Stimulated activated CD8-positive, alpha-beta memory T cell treated with anti-CD3 and anti-CD28 coated beads, Interleukin-4, amount 100 ng/mL, for 48 hours (primary cell): ENCODE results near the gene GATAD2A.

Source experiments
- DNase-seq: peaks from one replicate; pipeline ENCODE4 v3.0.0-alpha.2; 2020

The GATAD2A gene

DNA sequence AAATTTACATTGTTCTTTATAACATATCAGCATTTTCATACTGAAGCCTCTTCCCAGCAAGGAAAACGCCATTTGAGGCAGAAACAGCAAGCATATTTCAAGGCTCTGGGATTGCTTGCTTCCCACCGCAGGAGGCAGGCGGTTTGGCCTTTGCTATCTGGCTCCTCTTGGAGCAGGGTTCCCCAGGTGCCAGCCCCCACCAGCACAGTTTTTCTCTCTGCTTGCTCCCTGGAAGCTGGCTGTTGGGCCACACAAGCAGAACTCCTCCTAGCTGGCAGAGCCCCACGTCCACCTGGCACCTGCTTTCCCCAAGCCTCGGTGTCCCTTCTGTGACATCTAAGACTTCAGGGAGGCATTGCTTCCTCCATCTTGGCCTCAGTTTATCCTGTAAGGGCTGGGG lies 16.7 kb downstream of the GATAD2A start:
- DNase-seq: no peak

DNA sequence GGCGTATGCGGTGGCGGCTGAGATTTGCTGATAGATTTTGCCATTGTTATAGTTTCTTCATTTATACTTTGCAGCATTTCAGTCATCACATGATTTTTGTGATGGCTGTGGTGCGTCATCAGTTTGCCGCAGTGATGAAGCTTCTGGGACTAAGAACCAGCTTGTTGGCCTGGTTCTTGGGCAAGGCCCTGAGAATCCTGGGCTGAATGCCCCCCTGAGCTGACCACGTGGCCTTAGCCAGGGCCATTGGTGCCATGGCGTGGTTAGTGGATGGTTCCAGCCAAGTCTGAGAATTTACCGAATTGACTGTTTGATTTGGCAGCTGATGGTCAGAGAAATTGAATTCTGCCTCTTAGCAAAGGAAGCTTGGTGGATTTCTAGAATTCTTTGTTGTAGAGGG lies 17.8 kb downstream of the GATAD2A start:
- no peak for DNase-seq

DNA sequence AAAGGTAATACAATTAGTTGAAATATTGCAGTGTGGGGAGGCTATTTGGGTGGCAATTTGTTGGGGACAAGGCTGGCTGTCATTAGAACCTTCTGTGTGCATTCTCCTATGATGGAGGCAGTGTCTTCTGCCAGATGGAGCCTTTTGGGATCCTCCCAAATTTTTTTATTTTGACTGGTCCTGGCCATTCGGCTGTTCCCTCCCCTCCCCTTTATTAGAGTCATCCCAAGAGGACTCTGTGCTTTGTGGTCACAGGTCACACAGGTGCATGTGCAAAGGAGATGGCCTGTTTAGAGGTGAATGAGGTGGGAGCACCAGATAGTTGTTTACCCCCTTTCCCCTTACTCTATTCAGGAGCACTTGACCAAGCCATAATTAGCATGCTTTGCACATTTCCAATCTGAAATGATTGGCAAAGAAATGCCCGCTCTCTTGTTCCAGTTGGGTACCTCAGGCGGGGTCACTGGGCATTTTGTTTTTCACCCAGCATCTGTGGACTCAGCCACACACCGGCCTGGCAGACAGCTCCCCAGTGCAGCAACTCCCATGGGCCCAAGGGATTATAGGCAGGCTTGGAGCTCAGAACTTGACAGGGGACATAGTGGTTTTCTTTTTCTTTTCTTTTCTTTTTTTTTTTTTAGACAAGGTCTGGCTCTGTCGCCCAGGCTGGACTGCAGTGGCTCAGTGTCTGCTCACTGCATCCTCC lies 19.8 kb downstream of the GATAD2A start:
- DNase-seq: no peak

GRCh38 chr19:19426216-19426615 lies 20.7 kb downstream of the GATAD2A start:
- no peak for DNase-seq

- DNase-seq: no peak
Measured at GRCh38 chr19:19426799-19427198, 21.3 kb downstream of the GATAD2A start.

DNA sequence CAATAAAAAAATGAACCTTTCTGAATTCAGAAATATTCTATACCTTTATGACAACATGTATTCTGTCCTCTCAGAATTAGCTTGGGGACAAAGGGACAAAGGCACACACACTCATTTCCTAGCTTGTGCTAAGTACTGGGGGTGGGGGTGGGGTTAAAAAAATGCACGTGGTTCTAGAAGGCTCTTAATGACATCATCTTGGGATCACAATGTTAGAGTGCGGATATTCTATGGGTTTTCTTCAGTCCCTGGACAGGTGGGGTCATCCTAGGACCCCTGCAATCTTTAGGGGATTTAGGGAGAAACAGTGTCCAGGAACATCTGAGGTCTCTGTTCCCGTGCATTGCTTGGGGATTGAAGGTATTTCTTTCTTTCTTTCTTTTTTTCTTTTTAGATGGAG lies 21.8 kb downstream of the GATAD2A start:
- no peak for DNase-seq

GRCh38 chr19:19427944-19428343 lies 22.5 kb downstream of the GATAD2A start:
- DNase-seq: no peak

GRCh38 chr19:19428746-19429145 lies 23.3 kb downstream of the GATAD2A start:
- DNase-seq: no peak

GRCh38 chr19:19429361-19429760 lies 23.9 kb downstream of the GATAD2A start:
- no peak for DNase-seq

GRCh38 chr19:19432732-19433131 lies 27.3 kb downstream of the GATAD2A start:
- no peak for DNase-seq

GRCh38 chr19:19433666-19434213 lies 28.3 kb downstream of the GATAD2A start:
- no peak for DNase-seq

DNA sequence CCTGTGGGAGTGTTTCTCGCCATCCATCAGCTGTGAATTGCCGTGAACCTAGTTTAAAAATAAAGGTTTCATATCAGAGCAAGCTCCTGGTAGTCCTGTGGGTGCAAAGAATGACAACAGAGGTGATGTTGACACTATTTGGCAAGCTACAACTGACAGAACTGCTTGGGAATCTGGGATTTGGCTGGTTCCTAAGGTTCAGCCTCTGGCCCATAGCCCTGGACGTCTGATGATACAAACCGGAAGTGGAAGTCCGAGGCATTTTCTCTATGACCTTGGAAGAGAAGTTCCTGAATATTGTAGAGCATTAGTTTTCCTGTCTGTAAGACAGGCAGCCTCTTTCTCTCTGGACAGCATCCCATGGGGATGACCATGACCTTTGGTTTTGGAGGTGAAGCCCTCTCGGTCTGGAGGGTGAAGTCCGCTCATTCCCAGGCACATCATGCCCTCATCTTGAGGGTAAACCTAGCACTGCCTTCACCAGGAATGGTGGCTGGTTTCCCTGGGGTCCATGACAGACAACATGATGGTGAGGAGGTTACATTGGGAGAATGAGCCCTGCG lies 29.1 kb downstream of the GATAD2A start:
- DNase-seq: no peak

GRCh38 chr19:19436137-19436691 lies 30.7 kb downstream of the GATAD2A start:
- no peak for DNase-seq

DNA sequence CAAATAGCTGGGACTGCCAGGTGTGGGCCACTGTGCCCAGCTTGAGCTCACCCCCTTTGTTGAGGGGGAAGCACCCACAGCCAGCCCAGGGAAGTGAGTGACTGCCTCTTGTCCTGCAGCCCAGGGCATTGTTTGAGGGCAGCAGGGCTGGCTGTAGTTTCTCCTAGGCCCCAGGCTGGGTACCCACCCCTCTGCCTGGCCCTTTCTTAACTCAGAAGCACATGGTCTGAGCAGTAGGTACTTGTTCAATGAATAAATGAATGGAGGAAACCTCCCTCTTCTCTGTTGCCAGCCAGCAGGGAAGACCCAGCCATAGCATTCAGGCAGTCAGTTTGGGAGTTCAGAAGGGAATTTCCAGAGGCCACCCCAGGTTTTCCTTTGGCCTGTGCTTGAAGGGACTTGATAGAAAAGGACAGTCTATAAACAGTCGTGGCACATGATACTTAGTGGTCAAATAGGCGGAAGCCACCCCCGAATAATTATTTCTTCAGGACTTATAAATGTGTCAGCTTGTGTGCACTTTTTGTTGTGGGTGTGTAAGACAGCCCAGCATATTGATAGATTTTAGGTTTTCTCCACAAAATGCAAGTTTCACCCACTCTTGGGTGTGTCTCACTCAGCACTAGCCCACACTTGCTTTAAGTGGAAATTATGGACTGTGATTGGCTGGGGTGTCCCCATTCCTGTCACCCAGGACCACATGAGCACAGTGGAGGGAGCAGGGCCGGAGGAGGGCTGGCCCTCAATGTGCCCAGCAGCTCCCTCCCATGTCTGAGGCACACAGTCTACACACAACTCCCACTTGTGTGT lies 33.1 kb downstream of the GATAD2A start:
- no peak for DNase-seq

DNA sequence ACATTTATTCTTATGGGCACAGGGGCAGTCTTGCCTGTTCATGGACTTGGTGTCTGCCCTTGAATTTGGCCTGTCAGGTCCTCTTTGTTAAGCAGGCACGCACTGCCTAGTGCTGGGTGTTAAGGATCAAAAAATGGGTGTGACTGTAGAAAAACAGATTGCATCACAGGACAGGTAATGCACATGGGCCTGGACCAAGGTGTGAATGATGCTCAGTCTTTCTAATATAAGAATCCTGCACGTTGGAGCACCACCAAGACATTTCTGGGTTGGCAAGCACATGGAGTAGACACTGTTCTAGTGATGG lies 33.7 kb downstream of the GATAD2A start:
- no peak for DNase-seq

DNA sequence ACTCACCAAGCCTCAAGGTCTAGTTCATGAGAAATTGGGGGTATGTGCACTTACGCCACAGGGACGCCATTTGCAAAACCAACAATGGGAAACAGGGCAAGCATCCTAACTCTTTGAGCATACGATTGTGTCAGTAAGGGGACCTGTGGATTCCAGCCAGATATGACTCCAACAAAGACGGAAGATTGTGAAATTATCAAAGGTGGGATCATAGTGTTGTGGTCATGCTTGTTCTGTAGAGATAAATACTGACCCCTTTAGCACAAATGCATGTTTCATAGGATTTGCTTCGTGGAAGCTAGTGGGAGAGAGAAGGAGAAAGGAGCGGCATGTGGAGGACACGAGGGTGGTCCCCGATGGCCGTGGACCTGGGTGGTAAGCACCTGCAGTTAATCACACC lies 37.8 kb downstream of the GATAD2A start:
- DNase-seq: no peak

DNA sequence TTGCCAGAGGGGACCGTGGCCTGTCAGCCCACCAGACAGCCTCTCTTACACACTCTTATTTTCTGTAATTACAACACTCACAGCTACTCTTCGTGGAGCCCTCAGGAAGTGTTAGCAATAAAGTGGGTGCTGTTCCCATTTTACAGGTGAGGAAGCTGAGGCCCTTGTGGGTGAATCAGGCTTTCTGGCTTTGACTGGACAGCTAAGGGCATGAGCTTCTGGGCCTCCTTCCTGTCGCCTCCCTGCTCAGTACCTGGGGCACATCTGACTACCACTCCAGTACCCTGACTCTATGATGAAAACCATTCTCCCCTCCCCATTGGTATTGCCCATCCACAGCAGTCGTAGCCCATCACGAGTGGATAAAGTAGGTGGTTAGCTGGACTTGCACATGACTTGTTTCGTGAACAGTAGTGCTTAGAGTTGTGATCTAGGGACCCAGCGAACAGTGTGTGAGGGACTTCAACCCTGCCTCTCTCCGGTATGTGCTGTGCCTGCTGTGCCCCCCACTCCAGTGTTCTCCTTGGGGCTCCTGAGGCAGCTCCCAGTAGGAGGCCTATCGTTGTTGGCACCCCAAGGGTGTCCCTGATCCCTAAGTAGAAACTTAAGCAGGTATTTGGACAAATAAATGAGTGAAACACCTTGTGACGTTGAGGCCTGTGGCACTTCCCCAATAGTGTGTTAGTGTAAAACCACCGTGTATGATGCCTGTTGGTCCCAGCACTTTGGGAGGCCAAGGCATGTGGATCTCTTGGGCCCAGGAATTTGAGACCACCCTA lies 38.6 kb downstream of the GATAD2A start:
- no peak for DNase-seq

- no peak for DNase-seq
Measured at GRCh38 chr19:19444681-19445155, 39.2 kb downstream of the GATAD2A start.

DNA sequence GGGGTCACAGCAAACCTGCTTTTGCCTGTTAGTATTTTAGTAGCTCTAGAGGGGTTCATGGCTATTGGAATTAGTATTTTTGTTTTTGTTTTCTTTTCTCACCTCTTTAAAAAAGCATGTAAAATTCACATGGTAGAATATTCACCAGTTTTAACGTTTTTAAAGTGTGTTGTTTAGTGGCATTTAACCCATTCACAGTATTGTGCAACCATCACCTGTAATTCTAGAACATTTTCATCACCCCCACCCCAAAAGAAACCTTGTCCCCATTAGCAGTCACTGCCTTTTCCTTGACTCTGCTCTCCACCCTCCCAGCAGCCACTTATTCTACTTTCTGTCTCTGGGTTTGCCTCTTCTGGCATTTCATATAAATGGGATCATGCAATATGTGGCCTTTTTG lies 39.8 kb downstream of the GATAD2A start:
- no peak for DNase-seq

DNA sequence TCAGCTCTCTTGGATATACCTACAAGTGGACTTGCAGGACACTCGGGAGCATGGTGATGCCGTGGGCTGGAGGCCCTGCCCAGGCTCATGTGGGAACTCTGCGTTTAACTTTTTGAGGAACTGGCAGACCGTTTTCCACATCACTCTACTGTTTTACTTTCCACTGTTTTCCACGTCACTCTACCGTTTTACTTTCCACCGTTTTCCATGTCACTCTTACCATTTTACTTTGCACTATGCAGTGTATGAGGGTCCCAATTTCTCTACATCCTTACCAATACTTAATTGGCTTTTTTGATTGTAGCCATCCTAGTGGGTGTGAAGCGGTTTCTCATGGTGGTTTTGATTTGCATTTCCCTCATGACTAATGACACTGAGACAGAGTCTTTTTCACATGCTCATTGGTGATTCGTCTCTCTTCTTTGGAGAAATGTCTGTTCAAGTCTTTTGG lies 40.5 kb downstream of the GATAD2A start:
- DNase-seq: no peak

DNA sequence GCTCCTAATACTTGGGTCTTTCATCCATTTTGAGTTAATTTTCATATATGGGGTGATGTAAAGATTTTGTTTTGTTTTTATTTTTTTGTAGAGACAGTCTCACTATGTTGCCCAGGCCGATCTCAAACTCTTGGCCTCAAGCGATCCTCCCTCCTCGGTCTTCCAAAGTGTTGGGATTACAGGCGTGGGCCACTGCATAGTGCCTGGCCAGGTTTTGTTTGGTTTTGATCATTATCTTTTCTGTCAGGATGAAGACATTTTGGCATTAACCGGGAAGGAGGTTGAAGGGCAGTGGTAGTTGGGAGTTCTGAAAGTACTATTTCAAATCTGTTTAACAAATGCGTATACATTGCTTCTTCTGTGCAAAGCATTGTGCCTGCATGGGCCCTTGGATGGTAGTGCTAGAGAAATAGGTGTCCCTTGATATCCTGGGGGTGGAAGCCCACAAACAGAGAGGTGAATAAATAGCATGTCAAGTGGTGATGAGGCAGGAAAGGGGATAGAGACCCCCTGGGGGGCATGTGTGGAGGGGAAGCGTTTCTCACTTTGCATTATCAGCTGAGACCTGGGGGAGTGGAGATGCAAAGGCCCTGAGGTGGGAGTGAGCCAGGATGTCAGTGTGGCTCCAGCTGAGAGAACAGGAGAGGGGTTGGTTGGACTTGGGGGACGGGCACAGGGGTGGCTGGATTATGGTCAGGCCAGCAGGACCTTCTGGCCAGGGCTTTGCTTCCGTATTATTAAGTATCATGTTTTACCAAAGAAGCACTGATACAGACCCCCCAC lies 41.4 kb downstream of the GATAD2A start:
- no peak for DNase-seq
